ENCODE data around the gene CCDC91.
"Not testable (repeated sequence)": the region's sequence is repeated elsewhere in the genome, so short reads cannot be mapped to it uniquely, and the experiment has no call there.

Gene CCDC91

GRCh38 chr12:28186500-28186899 is 3.8 kb upstream of the CCDC91 start:
- no peak for DNase-seq

GRCh38 chr12:28189784-28190320 is 404 bp upstream of the CCDC91 start:
- DNase-seq = no peak

GRCh38 chr12:28191051-28192048 is 1.1 kb downstream of the CCDC91 start:
- DNase-seq = peak; percentile 17

- DNase-seq = no peak
Measured at GRCh38 chr12:28192125-28192524, 1.9 kb downstream of the CCDC91 start.

GRCh38 chr12:28194621-28195020 is 4.4 kb downstream of the CCDC91 start:
- not testable (repeated sequence) for DNase-seq

- not testable (repeated sequence) for DNase-seq
Measured at GRCh38 chr12:28201136-28201535, 10.9 kb downstream of the CCDC91 start.

GRCh38 chr12:28202374-28203130 is 12.3 kb downstream of the CCDC91 start:
- DNase-seq = no peak

GRCh38 chr12:28209782-28210181 is 19.5 kb downstream of the CCDC91 start:
- DNase-seq = no peak

GRCh38 chr12:28212182-28212581 is 21.9 kb downstream of the CCDC91 start:
- no peak for DNase-seq

- no peak for DNase-seq
Measured at GRCh38 chr12:28215021-28215420, 24.8 kb downstream of the CCDC91 start.

GRCh38 chr12:28216016-28216415 is 25.8 kb downstream of the CCDC91 start:
- DNase-seq = no peak

- DNase-seq = no peak
Measured at GRCh38 chr12:28217805-28218204, 27.5 kb downstream of the CCDC91 start.

GRCh38 chr12:28218875-28219274 is 28.6 kb downstream of the CCDC91 start:
- no peak for DNase-seq

- DNase-seq = no peak
Measured at GRCh38 chr12:28219827-28220226, 29.6 kb downstream of the CCDC91 start.

GRCh38 chr12:28222081-28222700 is 31.9 kb downstream of the CCDC91 start:
- DNase-seq = peak; percentile 14

GRCh38 chr12:28223025-28223554 is 32.8 kb downstream of the CCDC91 start:
- DNase-seq = no peak

- no peak for DNase-seq
Measured at GRCh38 chr12:28223858-28224257, 33.6 kb downstream of the CCDC91 start.

- no peak for DNase-seq
Measured at GRCh38 chr12:28226705-28227104, 36.4 kb downstream of the CCDC91 start.

- DNase-seq = no peak
Measured at GRCh38 chr12:28227251-28227650, 37.0 kb downstream of the CCDC91 start.

- no peak for DNase-seq
Measured at GRCh38 chr12:28231248-28231647, 41.0 kb downstream of the CCDC91 start.

- no peak for DNase-seq
Measured at GRCh38 chr12:28232211-28232928, 42.1 kb downstream of the CCDC91 start.

GRCh38 chr12:28234444-28234843 is 44.2 kb downstream of the CCDC91 start:
- no peak for DNase-seq
